ENCODE data around the gene IGFBP1. TPM values are rescaled to one million over a fixed set of nuclear protein-coding genes. Genes with fewer than 3 reads are reported as not detected.

The IGFBP1 gene
- total and polyA plus RNA-seq, 2 of the 13 experiments (the other 11 are each of a cell fraction or from before 2014, with no cell fraction given) = 5.4 to 885 TPM

- TF ChIP-seq, protein P1, sequence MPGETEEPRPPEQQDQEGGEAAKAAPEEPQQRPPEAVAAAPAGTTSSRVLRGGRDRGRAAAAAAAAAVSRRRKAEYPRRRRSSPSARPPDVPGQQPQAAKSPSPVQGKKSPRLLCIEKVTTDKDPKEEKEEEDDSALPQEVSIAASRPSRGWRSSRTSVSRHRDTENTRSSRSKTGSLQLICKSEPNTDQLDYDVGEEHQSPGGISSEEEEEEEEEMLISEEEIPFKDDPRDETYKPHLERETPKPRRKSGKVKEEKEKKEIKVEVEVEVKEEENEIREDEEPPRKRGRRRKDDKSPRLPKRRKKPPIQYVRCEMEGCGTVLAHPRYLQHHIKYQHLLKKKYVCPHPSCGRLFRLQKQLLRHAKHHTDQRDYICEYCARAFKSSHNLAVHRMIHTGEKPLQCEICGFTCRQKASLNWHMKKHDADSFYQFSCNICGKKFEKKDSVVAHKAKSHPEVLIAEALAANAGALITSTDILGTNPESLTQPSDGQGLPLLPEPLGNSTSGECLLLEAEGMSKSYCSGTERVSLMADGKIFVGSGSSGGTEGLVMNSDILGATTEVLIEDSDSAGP (CRISPR knock-in tag; IDR thresholded peaks at IDR 0.05; ENCODE audit: borderline replicate concordance) = no peak
- peak; percentile 69 for TF ChIP-seq ZBTB4 (CRISPR knock-in tag; IDR thresholded peaks at IDR 0.05; ENCODE audit: borderline replicate concordance)
- no peak for TF ChIP-seq ZNF556 (CRISPR knock-in tag; IDR thresholded peaks at IDR 0.05; ENCODE audit: borderline replicate concordance)
- TF ChIP-seq ZBTB40 (IDR thresholded peaks at IDR 0.05) = no peak
- peak; percentile 46; the same call in 1 of the 2 replicates for TF ChIP-seq ZBTB40 (CRISPR knock-in tag; IDR thresholded peaks at IDR 0.05)
- TF ChIP-seq EEA1 (CRISPR knock-in tag; IDR thresholded peaks at IDR 0.05; ENCODE audit: borderline replicate concordance) = 0 out of 2 replicates have a peak, but pooled peaks have one; percentile 55
- no peak for TF ChIP-seq ZBTB10 (CRISPR knock-in tag; IDR thresholded peaks at IDR 0.05; ENCODE audit: borderline replicate concordance)
- TF ChIP-seq TRIM24 (CRISPR knock-in tag; IDR thresholded peaks at IDR 0.05) = no peak
- no peak for TF ChIP-seq SIX4 (CRISPR knock-in tag; IDR thresholded peaks at IDR 0.05)
- no peak for TF ChIP-seq NFE2L1 (CRISPR knock-in tag; IDR thresholded peaks at IDR 0.05; ENCODE audit: borderline replicate concordance)
- TF ChIP-seq ZNF572 (CRISPR knock-in tag; IDR thresholded peaks at IDR 0.05) = 0 out of 2 replicates have a peak, but pooled peaks have one; percentile 67
- peak; percentile 68; the same call in 1 of the 2 replicates for TF ChIP-seq NRL (CRISPR knock-in tag; IDR thresholded peaks at IDR 0.05; ENCODE audit: borderline replicate concordance)
Measured at GRCh38 chr7:45880433-45880860, 7.8 kb upstream of the IGFBP1 start (continued).

Data from HepG2 (cell line).